ENCODE measurements around the gene SMYD2. TPM values are rescaled to one million over a fixed set of nuclear protein-coding genes. Genes with fewer than 3 reads are reported as not detected.

The SMYD2 gene
- polyA plus RNA-seq, 1 donor from 2014 or later = 36.9 TPM

GRCh38 chr1:214352838-214353237 is 71.9 kb downstream of the SMYD2 start:
- no peak overlapping the region for H3K4me2 ChIP-seq (ENCODE audit: low read length)
- no peaks in the 10 kb centered on the region for H3K27me3 ChIP-seq (ENCODE audit: insufficient read depth, low read depth, low read length)
- H3F3A ChIP-seq (ENCODE audit: insufficient read depth, low read length, poor library complexity, severe bottlenecking) = no peaks in the 10 kb centered on the region
- H3K79me2 ChIP-seq (replicated peaks; ENCODE audit: insufficient read depth, low read length) = no peaks in the 10 kb centered on the region
- no peaks in the 10 kb centered on the region for H4K20me1 ChIP-seq (ENCODE audit: insufficient read depth)
- H3K9ac ChIP-seq (ENCODE audit: low read length) = no peak overlapping the region
- no peak overlapping the region for H3K27ac ChIP-seq (ENCODE audit: low read length)
- H3K9me2 ChIP-seq (ENCODE audit: insufficient read depth, low read length) = no peaks in the 10 kb centered on the region
- no peaks in the 10 kb centered on the region for H3K36me3 ChIP-seq (ENCODE audit: insufficient read depth, low read length)
- no peaks in the 10 kb centered on the region for H3K9me3 ChIP-seq (ENCODE audit: low read length)
- TF ChIP-seq MXI1 (conservative IDR thresholded peaks at IDR 0.05; ENCODE audit: poor library complexity, severe bottlenecking) (no peak), REST (IDR thresholded peaks at IDR 0.05; ENCODE audit: borderline replicate concordance) (no peak), EZH2 (IDR thresholded peaks at IDR 0.05; ENCODE audit: borderline replicate concordance, insufficient read depth, low read length, poor library complexity, severe bottlenecking) (no peak), CTCF (IDR thresholded peaks at IDR 0.05; ENCODE audit: poor library complexity, severe bottlenecking) (no peak), SMC3 (conservative IDR thresholded peaks at IDR 0.05; ENCODE audit: poor library complexity) (no peak), RAD21 (conservative IDR thresholded peaks at IDR 0.05) (no peak), EP300 (conservative IDR thresholded peaks at IDR 0.05; ENCODE audit: poor library complexity, severe bottlenecking) (no peak), TAF1 (IDR thresholded peaks at IDR 0.05; ENCODE audit: low read depth) (no peak), POLR2AphosphoS5 (IDR thresholded peaks at IDR 0.05) (no peak)
- no peak overlapping the region for H3K4me3 ChIP-seq (ENCODE audit: low read length)
- H2AFZ ChIP-seq (ENCODE audit: low read depth, low read length) = no peak overlapping the region

- no peak overlapping the region for H3K27ac ChIP-seq (ENCODE audit: low read length)
These were observed 73.6 kb downstream of the SMYD2 start for GRCh38 chr1:214354440-214355148.

More at GRCh38 chr1:214354440-214355148, 73.6 kb downstream of the SMYD2 start:
- Histone ChIP-seq H3K4me2 (ENCODE audit: low read length) (no peak overlapping the region), H3K9me3 (ENCODE audit: low read length) (no peaks in the 10 kb centered on the region), H3K27me3 (ENCODE audit: insufficient read depth, low read depth, low read length) (no peaks in the 10 kb centered on the region), H4K20me1 (ENCODE audit: insufficient read depth) (no peaks in the 10 kb centered on the region), H3K79me2 (replicated peaks; ENCODE audit: insufficient read depth, low read length) (no peaks in the 10 kb centered on the region), H3K9ac (ENCODE audit: low read length) (no peak overlapping the region), H3K4me3 (ENCODE audit: low read length) (no peak overlapping the region), H3K9me2 (ENCODE audit: insufficient read depth, low read length) (no peaks in the 10 kb centered on the region), H3F3A (ENCODE audit: insufficient read depth, low read length, poor library complexity, severe bottlenecking) (no peaks in the 10 kb centered on the region), H2AFZ (ENCODE audit: low read depth, low read length) (no peak overlapping the region), H3K36me3 (ENCODE audit: insufficient read depth, low read length) (no peaks in the 10 kb centered on the region)
- TF ChIP-seq RAD21 (conservative IDR thresholded peaks at IDR 0.05) (no peak), EZH2 (IDR thresholded peaks at IDR 0.05; ENCODE audit: borderline replicate concordance, insufficient read depth, low read length, poor library complexity, severe bottlenecking) (no peak), MXI1 (conservative IDR thresholded peaks at IDR 0.05; ENCODE audit: poor library complexity, severe bottlenecking) (no peak), EP300 (conservative IDR thresholded peaks at IDR 0.05; ENCODE audit: poor library complexity, severe bottlenecking) (no peak), TAF1 (IDR thresholded peaks at IDR 0.05; ENCODE audit: low read depth) (no peak), POLR2AphosphoS5 (IDR thresholded peaks at IDR 0.05) (no peak), CTCF (IDR thresholded peaks at IDR 0.05; ENCODE audit: poor library complexity, severe bottlenecking) (no peak), REST (IDR thresholded peaks at IDR 0.05; ENCODE audit: borderline replicate concordance) (no peak), SMC3 (conservative IDR thresholded peaks at IDR 0.05; ENCODE audit: poor library complexity) (no peak)

Data from neural cell (in vitro differentiated cells).